Ovary (tissue), 9 donors: ENCODE data around the gene GABBR2. TPM values are rescaled to one million over a fixed set of nuclear protein-coding genes. Genes with fewer than 3 reads are reported as not detected.

Source experiments
- DNase-seq, 5 donors: peaks; one replicate each; pipeline ENCODE4 v3.0.0-alpha.2; 2019 to 2020
- H3K27ac ChIP-seq, 2 donors: fragments of 200-600 bp; one replicate each; pipeline versions ENCODE4 v1.5.1 to v1.8.0; 2019 to 2022
- H3K27me3 ChIP-seq: fragments of 200-600 bp; one replicate; pipeline ENCODE4 v1.8.0; 2022
- H3K36me3 ChIP-seq: fragments of 200-600 bp; sonication (generic); one replicate; pipeline ENCODE4 v1.5.1; 2019
- H3K4me1 ChIP-seq: one replicate; pipeline ENCODE4 v1.8.1; 2013; ENCODE audit warnings: mild to moderate bottlenecking, moderate library complexity; ENCODE audit not compliant: insufficient read depth
- H3K4me3 ChIP-seq: fragments of 200-600 bp; sonication (generic); one replicate; pipeline ENCODE4 v1.5.1; 2017
- H3K9me3 ChIP-seq, 2 donors: fragments of 200-600 bp in 1 of 2; sonication (generic) in 1 of 2; one replicate each; pipeline versions ENCODE4 v1.5.1 to v1.8.1; 2013 to 2019; ENCODE audit warnings: mild to moderate bottlenecking in 1 of 2, moderate library complexity in 1 of 2
- CTCF ChIP-seq, 3 donors: fragments of 450-650 bp in 2 of 3; fragments of 200-600 bp in 1 of 3; IDR thresholded peaks; one replicate each; pipeline versions ENCODE4 v1.5.1 to v1.8.0; 2016 to 2022; ENCODE audit warnings: antibody characterized with exemption in 3 of 3, mild to moderate bottlenecking in 1 of 3
- EP300 ChIP-seq: sonication (generic); formaldehyde crosslinking; IDR thresholded peaks from one replicate; pipeline ENCODE4 v1.6.1; 2017; ENCODE audit warnings: antibody characterized with exemption
- POLR2A ChIP-seq: fragments of 450-650 bp; IDR thresholded peaks from one replicate; pipeline ENCODE4 v1.6.1; 2017; ENCODE audit warnings: antibody characterized with exemption, mild to moderate bottlenecking, moderate library complexity
- WGBS, 3 donors: extraction: QIAGEN DNeasy Blood & Tissue Kit in 1 of 3; methylation state at CpG; one replicate each; pipeline versions ENCODE4 v1.1.5 to v1.1.7; 2013 to 2017; 5-methylcytosine and 5-hydroxymethylcytosine counted together
- intact Hi-C, 4 donors: fragments of 100-400 bp; cut with DNase I; formaldehyde crosslinking; loops; one replicate each; pipeline versions ENCODE4 v1.11.0 to v1.15.1; 2022 to 2023
- polyA plus RNA-seq, 2 donors: library from polyadenylated mRNA; stranded (reverse); fragments of 200-250 nt in 1 of 2; fragments of 350-450 nt in 1 of 2; fragmentation: Illumina TruSeq in 1 of 2; extraction: RNeasy Lipid Tissue Mini Kit (QIAGEN cat#74804) in 1 of 2; gene quantifications; one replicate each; pipeline ENCODE4 v1.2.3, GENCODE V29; 2013 to 2014
- total RNA-seq, 7 donors: library from RNA; depleted of rRNA in 2 of 7; stranded (reverse); fragments of >200 nt in 2 of 7; fragmentation: NEBNext Ultra II Directional in 3 of 7; extraction: Animal tissue kit (Norgen Biotek cat#: 25700) in 3 of 7; gene quantifications; one replicate each; pipeline versions ENCODE4 v1.1.0 to v1.2.4, GENCODE V29; 2016 to 2023
- donor health status: DM: no; HTN: no; CAD: no; lungs with moderate emphysema.
- donor health status: DM: no; HTN: no; CAD: no.
- donor health status: Bipolar disorder and iron deficiency.
- donor health status: DM: yes; HTN: yes; CAD: no.
- donor health status: DM: no; HTN: no; CAD: no.
- donor health status: DM: yes; HTN: yes; CAD: no.

Gene GABBR2
- total and polyA plus RNA-seq, 9 donors, result 0.05 to 0.30 (median 0.22) TPM; not detected in 6

- Histone ChIP-seq H3K4me1 (no peaks in the 10 kb centered on the region), H3K9me3 (no peaks in the 10 kb centered on the region), H3K36me3 (no peaks in the 10 kb centered on the region), H3K27me3 (no peaks in the 10 kb centered on the region), H3K4me3 (no peak overlapping the region), H3K27ac (no peak overlapping the region)
- TF ChIP-seq CTCF (IDR thresholded peaks at IDR 0.05) (no peak), POLR2A (no peak), EP300 (no peak)
- DNase-seq, result no peak
- WGBS, 3 donors, result 86 to 93% (median 88%) methylated on average over 5 of the region's 5 CpGs
- intact Hi-C loops, result no loop called here
These were observed 38.7 kb upstream of the GABBR2 start for GRCh38 chr9:98747476-98747875.

DNA sequence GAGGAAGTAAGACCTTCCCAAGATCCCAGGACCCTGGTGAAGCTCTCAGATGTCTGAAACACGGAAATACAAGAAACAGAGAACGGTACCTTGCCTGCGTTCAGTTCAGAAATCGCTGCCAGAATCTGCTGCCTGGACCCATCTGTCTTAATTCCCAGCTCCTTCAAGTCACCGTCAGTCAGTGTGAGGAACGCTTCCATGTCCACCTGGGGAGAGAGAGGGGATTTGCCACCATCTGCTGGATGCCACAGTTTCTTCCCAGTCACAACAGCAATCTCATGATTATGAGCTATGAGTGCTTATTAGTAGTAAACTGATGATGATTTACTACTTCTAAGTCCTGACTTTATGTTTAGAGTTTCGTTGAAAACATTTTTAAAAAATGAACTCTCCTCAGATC, 36.7 kb upstream of the GABBR2 start:
- no peaks in the 10 kb centered on the region for H3K36me3 ChIP-seq
- 83 to 91% (median 87%) methylated on average over 7 of the region's 7 CpGs for WGBS, 3 donors
- H3K27me3 ChIP-seq, result no peaks in the 10 kb centered on the region
- intact Hi-C loops, result no loop called here
- no peak for DNase-seq
- no peaks in the 10 kb centered on the region for H3K4me1 ChIP-seq
- no peak overlapping the region for H3K27ac ChIP-seq
- TF ChIP-seq EP300 (no peak), CTCF (IDR thresholded peaks at IDR 0.05) (no peak), POLR2A (no peak)
- H3K9me3 ChIP-seq, result no peaks in the 10 kb centered on the region
- H3K4me3 ChIP-seq, result no peak overlapping the region

DNA sequence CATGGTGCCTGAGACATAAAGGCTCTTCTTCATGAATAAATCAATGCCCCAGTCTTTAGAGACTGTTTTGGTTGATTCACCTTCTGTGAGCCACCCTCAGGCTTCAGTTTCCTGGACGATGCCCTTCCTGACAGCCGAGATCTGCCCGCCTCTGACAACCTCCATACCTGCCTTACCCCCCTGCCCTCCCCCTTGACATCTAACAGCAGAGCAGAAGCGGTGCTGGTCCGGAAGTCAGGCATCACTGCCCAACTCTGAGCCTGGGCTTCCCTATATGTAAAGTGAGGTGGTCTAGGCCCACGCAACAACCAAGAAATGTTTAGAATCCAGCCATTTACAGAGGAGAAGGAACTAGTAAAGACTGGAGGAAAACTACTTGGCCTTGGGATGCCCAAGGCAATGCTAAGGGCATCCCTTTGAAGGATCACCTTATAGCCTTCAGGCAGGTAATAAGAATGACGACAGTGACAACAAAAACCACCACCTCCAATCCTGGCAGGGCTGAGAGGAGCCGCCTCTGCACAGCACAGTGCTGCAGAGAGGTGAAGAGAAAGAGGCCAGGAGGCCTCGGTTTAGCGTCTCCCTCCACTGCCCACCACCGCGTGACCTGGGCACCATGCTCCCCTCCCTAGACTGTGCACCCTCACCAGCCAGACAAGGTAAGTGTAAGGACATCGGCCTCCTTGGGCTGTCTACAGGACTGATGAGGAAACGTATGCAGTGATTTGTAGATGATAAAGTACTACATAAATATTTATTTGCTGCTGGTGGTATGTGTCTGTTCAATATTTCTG, 35.3 kb upstream of the GABBR2 start:
- Histone ChIP-seq H3K27ac (no peak overlapping the region), H3K36me3 (no peaks in the 10 kb centered on the region), H3K4me3 (no peak overlapping the region), H3K4me1 (no peaks in the 10 kb centered on the region), H3K27me3 (no peaks in the 10 kb centered on the region), H3K9me3 (no peaks in the 10 kb centered on the region)
- intact Hi-C loops, result no loop called here
- DNase-seq, result no peak
- TF ChIP-seq EP300, result no peak
- no peak for TF ChIP-seq POLR2A
- TF ChIP-seq CTCF (IDR thresholded peaks at IDR 0.05), result no peak
- WGBS, 3 donors, result 90 to 95% (median 94%) methylated on average over 14 of the region's 14 CpGs

- no peak overlapping the region for H3K4me3 ChIP-seq
- intact Hi-C loops, result no loop called here
- no peak for DNase-seq
- TF ChIP-seq EP300 (no peak), CTCF (IDR thresholded peaks at IDR 0.05) (no peak), POLR2A (no peak)
- H3K9me3 ChIP-seq, result no peaks in the 10 kb centered on the region
- H3K27me3 ChIP-seq, result no peaks in the 10 kb centered on the region
- H3K36me3 ChIP-seq, result no peaks in the 10 kb centered on the region
- no peaks in the 10 kb centered on the region for H3K4me1 ChIP-seq
- WGBS, 3 donors, result 94 to 100% (median 97%) methylated on average over 2 of the region's 2 CpGs
- no peak overlapping the region for H3K27ac ChIP-seq
These were observed 34.6 kb upstream of the GABBR2 start for GRCh38 chr9:98743329-98743728.
